Measurements from ENCODE around the gene DGKB.

The DGKB gene

GRCh38 chr7:14425559-14425958 lies 477.0 kb downstream of the DGKB start:
- no peak for TF ChIP-seq CTCF (IDR thresholded peaks at IDR 0.05; ENCODE audit: low read depth, low read length)

GRCh38 chr7:14424675-14425074 lies 477.9 kb downstream of the DGKB start:
- no peak for DNase-seq (ENCODE audit: extremely low read depth, low read depth)
- no peak for TF ChIP-seq CTCF (IDR thresholded peaks at IDR 0.05; ENCODE audit: low read depth, low read length)

More at GRCh38 chr7:14425559-14425958, 477.0 kb downstream of the DGKB start:
- no peak for DNase-seq (ENCODE audit: extremely low read depth, low read depth)

- TF ChIP-seq CTCF (IDR thresholded peaks at IDR 0.05; ENCODE audit: low read depth, low read length), result no peak
Observed at GRCh38 chr7:14420768-14421167, 481.8 kb downstream of the DGKB start.

GRCh38 chr7:14419531-14419930 lies 483.0 kb downstream of the DGKB start:
- no peak for TF ChIP-seq CTCF (IDR thresholded peaks at IDR 0.05; ENCODE audit: low read depth, low read length)
- DNase-seq (ENCODE audit: extremely low read depth, low read depth), result no peak

More at GRCh38 chr7:14420768-14421167, 481.8 kb downstream of the DGKB start:
- DNase-seq (ENCODE audit: extremely low read depth, low read depth), result no peak

GRCh38 chr7:14418633-14419032 lies 483.9 kb downstream of the DGKB start:
- DNase-seq (ENCODE audit: extremely low read depth, low read depth), result no peak
- TF ChIP-seq CTCF (IDR thresholded peaks at IDR 0.05; ENCODE audit: low read depth, low read length), result no peak

- TF ChIP-seq CTCF (IDR thresholded peaks at IDR 0.05; ENCODE audit: low read depth, low read length), result no peak
- DNase-seq (ENCODE audit: extremely low read depth, low read depth), result no peak
Observed at GRCh38 chr7:14414274-14414986, 488.1 kb downstream of the DGKB start.

- no peak for TF ChIP-seq CTCF (IDR thresholded peaks at IDR 0.05; ENCODE audit: low read depth, low read length)
- DNase-seq (ENCODE audit: extremely low read depth, low read depth), result no peak
Observed at GRCh38 chr7:14407246-14408015, 495.1 kb downstream of the DGKB start.
